Measurements from ENCODE around the gene ENTPD7. TPM values are rescaled to one million over a fixed set of nuclear protein-coding genes. Genes with fewer than 3 reads are reported as not detected.
A peak's percentile ranks its signal among the peaks of the same experiment; 100 is the strongest.

ENTPD7 gene
- total RNA-seq, 4 donors from 2014 or later: 3.3 to 7.5 (median 4.4) TPM

DNA sequence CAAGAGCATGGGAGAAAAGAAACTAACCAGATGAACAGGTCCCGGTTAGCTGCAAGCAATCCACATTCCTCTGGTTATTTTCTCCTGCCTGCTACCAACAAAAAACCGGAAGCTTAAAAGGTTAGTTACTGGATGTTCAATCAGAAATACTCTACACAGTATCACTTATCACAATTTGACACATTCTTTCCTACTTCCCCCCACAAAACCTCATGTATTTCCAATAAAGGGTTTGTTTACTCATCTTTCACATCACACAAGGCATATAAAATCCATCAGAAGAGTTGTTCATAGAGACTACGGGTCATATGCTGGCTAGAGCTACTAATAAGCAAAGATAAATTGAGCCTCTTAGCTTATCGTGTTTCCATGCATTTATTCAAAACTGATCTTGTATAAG is 43.9 kb upstream of the ENTPD7 start:
- H3K9me3 ChIP-seq: no peaks in the 10 kb centered on the region
- H3K4me3 ChIP-seq: no peak overlapping the region
- TF ChIP-seq EP300 (IDR thresholded peaks at IDR 0.05) (no peak), CTCF (IDR thresholded peaks at IDR 0.05) (no peak), POLR2A (IDR thresholded peaks at IDR 0.05) (no peak)
- H3K27me3 ChIP-seq: no peaks in the 10 kb centered on the region
- peaks cover 0 to 48% (median 0%) of the 10 kb centered on the region in 3 donors for H3K36me3 ChIP-seq
- no peak for DNase-seq (ENCODE audit: low spot score in 2 of 2)
- peaks cover 0 to 42% (median 21%) of the 10 kb centered on the region in 4 donors for H3K4me1 ChIP-seq
- H3K27ac ChIP-seq: no peak overlapping the region
- WGBS, 2 donors: 72 to 85% methylated on average over 4 of the region's 4 CpGs

DNA sequence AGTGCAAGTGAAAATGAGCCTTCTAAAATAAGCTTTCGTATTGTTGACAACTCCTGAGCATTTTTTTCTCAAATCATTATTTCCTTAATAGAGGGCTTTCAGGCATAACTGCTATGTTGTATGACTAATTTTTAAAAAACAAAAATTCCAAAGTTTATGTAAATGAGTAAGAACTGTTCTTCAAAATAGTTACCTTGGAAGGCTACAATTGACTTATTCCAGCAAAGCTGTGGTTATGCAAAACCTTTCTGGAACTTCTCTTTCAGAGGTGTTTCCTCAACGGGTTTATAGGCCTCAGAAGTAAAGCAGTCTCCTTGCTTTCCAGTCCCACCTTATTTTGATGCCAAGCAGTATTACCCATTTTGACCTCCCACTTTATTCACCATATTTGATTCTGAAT is 41.6 kb upstream of the ENTPD7 start:
- no peak for TF ChIP-seq CTCF (IDR thresholded peaks at IDR 0.05)
- TF ChIP-seq POLR2A (IDR thresholded peaks at IDR 0.05): no peak
- TF ChIP-seq EP300 (IDR thresholded peaks at IDR 0.05): no peak
- H3K27ac ChIP-seq: no peak overlapping the region
- H3K27me3 ChIP-seq: no peaks in the 10 kb centered on the region
- peaks cover 0 to 52% (median 24%) of the 10 kb centered on the region in 4 donors for H3K4me1 ChIP-seq
- no peak for DNase-seq (ENCODE audit: low spot score in 2 of 2)
- no peak overlapping the region for H3K4me3 ChIP-seq
- peaks cover 0 to 28% (median 0%) of the 10 kb centered on the region in 3 donors for H3K36me3 ChIP-seq
- WGBS, 2 donors: 49 to 55% methylated on average over 2 of the region's 2 CpGs
- H3K9me3 ChIP-seq: no peaks in the 10 kb centered on the region

- H3K27me3 ChIP-seq: no peaks in the 10 kb centered on the region
- H3K9me3 ChIP-seq: no peaks in the 10 kb centered on the region
- peaks cover 0 to 52% (median 24%) of the 10 kb centered on the region in 4 donors for H3K4me1 ChIP-seq
- peaks cover 0 to 12% (median 0%) of the 10 kb centered on the region in 3 donors for H3K36me3 ChIP-seq
- peak overlapping the region; percentile 77 to 94 (median 82) for H3K4me3 ChIP-seq
- no peak for TF ChIP-seq CTCF (IDR thresholded peaks at IDR 0.05)
- no peak for TF ChIP-seq POLR2A (IDR thresholded peaks at IDR 0.05)
- no peak for TF ChIP-seq EP300 (IDR thresholded peaks at IDR 0.05)
- peak overlapping the region; percentile 82 to 98 (median 92) for H3K27ac ChIP-seq
- WGBS, 2 donors: 3% methylated on average over 8 to 9 of the region's 9 CpGs
- DNase-seq (ENCODE audit: low spot score in 2 of 2): no peak
Observed at GRCh38 chr10:99619090-99619800, 40.1 kb upstream of the ENTPD7 start.

DNA sequence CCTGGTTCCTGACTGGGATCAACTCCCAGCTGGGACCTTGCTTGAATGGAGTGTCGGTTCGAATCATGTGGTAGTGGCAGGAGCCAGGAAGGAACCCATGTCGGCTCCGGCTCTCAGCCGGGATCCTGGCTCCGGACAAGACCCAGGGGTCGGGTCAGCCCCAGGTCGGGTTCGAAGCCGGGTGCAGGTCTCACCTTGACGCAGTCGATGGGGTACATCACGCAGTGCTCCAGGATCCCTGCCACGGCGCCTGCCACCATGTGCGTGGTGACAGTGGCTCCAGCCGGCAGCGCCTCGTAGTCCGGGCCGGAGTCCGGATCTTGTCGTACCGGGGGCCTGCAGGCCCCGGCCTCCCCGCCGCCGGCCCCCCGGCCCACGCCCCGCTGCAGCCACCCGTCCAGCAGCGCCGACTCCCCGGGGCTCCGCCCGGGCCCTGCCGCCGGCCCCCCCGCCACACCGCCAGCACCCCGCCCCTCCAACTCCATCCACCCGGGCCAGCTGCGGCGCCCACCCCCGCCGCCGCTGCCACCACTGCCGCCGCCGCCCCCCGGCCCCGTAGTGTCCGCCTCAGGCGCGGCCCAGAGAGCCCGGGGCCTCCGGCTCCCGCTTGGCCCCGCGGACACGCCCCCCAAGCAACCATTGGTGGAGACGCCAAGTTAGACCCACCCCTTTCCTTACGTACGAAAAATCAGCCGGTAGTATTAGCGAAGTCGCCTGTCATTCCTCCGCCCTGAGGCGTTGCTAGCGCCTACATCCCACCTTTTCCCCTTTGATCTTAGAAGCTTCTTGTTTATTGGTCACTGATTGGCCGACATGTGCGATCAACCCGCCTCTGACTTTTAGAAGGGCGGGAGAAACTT is 39.2 kb upstream of the ENTPD7 start, which contains the start of gene SLC25A28:
Gene SLC25A28 (minus strand): TSS at position 589 of the 860 bp plus-strand sequence. CDS start 104 bp downstream, at position 485.
- H3K4me3 ChIP-seq: peak within 1 kb of the TSS; percentile 77 to 94 (median 82)
- WGBS, 2 donors: 1% methylated on average over 23 to 52 of the region's 75 CpGs
- H3K36me3 ChIP-seq: peaks cover 0 to 4% (median 0%) of the 10 kb centered on the region in 3 donors
- peak within 1 kb of the TSS; percentile 97 to 99 (median 98) for H3K27ac ChIP-seq
- peaks cover 0 to 52% (median 24%) of the 10 kb centered on the region in 4 donors for H3K4me1 ChIP-seq
- no peaks in the 10 kb centered on the region for H3K9me3 ChIP-seq
- peak; percentile 88 to 89 for DNase-seq (ENCODE audit: low spot score in 2 of 2)
- H3K27me3 ChIP-seq: no peaks in the 10 kb centered on the region
- no peak for TF ChIP-seq CTCF (IDR thresholded peaks at IDR 0.05)
- peak in 1 of 2 donors; percentile 54 for TF ChIP-seq EP300 (IDR thresholded peaks at IDR 0.05)
